SK-N-SH treated with all-trans-retinoic acid at 6 μM for 48 hours (cell line): ENCODE data around the gene TTC28.

Experiments used
- BACH2 ChIP-seq: fragments of 250-450 bp; sonication (Bioruptor Pico); IDR thresholded peaks from 2 replicates; pipeline ENCODE4 v1.9.0; 2021; ENCODE audit warnings: mild to moderate bottlenecking, borderline replicate concordance
- CSDC2 ChIP-seq: fragments of 250-450 bp; sonication (Bioruptor Pico); IDR thresholded peaks from 2 replicates; pipeline ENCODE4 v1.5.0; 2020; ENCODE audit warnings: mild to moderate bottlenecking, moderate library complexity
- OSR1 ChIP-seq: fragments of 250-450 bp; sonication (Bioruptor Pico); IDR thresholded peaks from 2 replicates; pipeline ENCODE4 v1.8.0; 2022; ENCODE audit warnings: moderate library complexity, mild to moderate bottlenecking, inconsistent platforms
- PATZ1 ChIP-seq: fragments of 250-450 bp; sonication (Bioruptor Pico); IDR thresholded peaks from 2 replicates; pipeline ENCODE4 v1.8.0; 2020; ENCODE audit warnings: mild to moderate bottlenecking, moderate library complexity, borderline replicate concordance
- RARB ChIP-seq: fragments of 250-450 bp; sonication (Bioruptor Pico); IDR thresholded peaks from 2 replicates; pipeline ENCODE4 v1.8.0; 2021; ENCODE audit warnings: mild to moderate bottlenecking, moderate library complexity
- TCF4 ChIP-seq: fragments of 250-450 bp; sonication (Bioruptor Pico); IDR thresholded peaks from 2 replicates; pipeline ENCODE4 v1.8.0; 2021; ENCODE audit warnings: mild to moderate bottlenecking, moderate library complexity, borderline replicate concordance
- ZFP3 ChIP-seq: fragments of 250-450 bp; sonication (Bioruptor Pico); IDR thresholded peaks from 2 replicates; pipeline ENCODE4 v1.5.0; 2020; ENCODE audit warnings: mild to moderate bottlenecking, moderate library complexity
- ZNF565 ChIP-seq: fragments of 450-650 bp; formaldehyde crosslinking; conservative IDR thresholded peaks from 2 replicates; pipeline ENCODE4 v1.5.0; 2020; ENCODE audit warnings: low read depth, mild to moderate bottlenecking, moderate library complexity
- ZNF70 ChIP-seq: fragments of 450-650 bp; formaldehyde crosslinking; IDR thresholded peaks from 2 replicates; pipeline ENCODE4 v1.5.0; 2020; ENCODE audit warnings: mild to moderate bottlenecking, moderate library complexity
- ZNF8 ChIP-seq: fragments of 450-650 bp; formaldehyde crosslinking; IDR thresholded peaks from 2 replicates; pipeline ENCODE4 v1.5.0; 2020; ENCODE audit warnings: mild to moderate bottlenecking, moderate library complexity
- TF ChIP-seq, protein P1 (sequence below): fragments of 250-450 bp; sonication (Bioruptor Pico); IDR thresholded peaks from 2 replicates; pipeline ENCODE4 v1.5.1; 2020; ENCODE audit warnings: low read depth, mild to moderate bottlenecking, moderate library complexity

DNA sequence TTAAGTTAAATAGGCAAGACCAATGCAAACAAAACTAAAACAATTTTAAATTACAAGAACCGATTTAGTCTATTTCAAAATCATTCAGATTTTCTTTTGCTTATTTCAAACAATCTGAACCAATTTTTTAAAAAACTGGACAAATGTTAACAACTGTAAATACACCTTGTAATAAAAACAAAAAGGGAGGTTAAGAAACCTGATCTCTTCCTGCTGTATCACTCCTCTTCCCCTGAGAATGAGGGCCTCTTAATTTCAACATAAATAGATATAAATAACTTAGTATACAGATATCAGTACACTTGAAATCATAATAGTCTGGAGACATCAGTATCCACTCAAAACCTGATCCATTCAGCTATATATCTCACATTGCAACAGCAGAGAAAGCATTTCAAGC, 346.6 kb downstream of the TTC28 start:
- no peak for TF ChIP-seq ZNF8
- TF ChIP-seq, protein P1, sequence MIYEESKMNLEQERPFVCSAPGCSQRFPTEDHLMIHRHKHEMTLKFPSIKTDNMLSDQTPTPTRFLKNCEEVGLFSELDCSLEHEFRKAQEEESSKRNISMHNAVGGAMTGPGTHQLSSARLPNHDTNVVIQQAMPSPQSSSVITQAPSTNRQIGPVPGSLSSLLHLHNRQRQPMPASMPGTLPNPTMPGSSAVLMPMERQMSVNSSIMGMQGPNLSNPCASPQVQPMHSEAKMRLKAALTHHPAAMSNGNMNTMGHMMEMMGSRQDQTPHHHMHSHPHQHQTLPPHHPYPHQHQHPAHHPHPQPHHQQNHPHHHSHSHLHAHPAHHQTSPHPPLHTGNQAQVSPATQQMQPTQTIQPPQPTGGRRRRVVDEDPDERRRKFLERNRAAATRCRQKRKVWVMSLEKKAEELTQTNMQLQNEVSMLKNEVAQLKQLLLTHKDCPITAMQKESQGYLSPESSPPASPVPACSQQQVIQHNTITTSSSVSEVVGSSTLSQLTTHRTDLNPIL (CRISPR knock-in tag) = no peak
- no peak for TF ChIP-seq BACH2 (CRISPR knock-in tag)
- TF ChIP-seq RARB (CRISPR knock-in tag) = no peak
- TF ChIP-seq TCF4 (CRISPR knock-in tag) = no peak
- TF ChIP-seq ZNF70 (CRISPR knock-in tag) = no peak
- TF ChIP-seq ZNF565 (CRISPR knock-in tag) = no peak
- no peak for TF ChIP-seq PATZ1 (CRISPR knock-in tag)
- no peak for TF ChIP-seq OSR1 (CRISPR knock-in tag)
- no peak for TF ChIP-seq ZFP3 (CRISPR knock-in tag)
- no peak for TF ChIP-seq CSDC2 (CRISPR knock-in tag)
